Neural crest cell (in vitro differentiated cells): ENCODE measurements around the gene HGFAC. TPM values are rescaled to one million over a fixed set of nuclear protein-coding genes. Genes with fewer than 3 reads are reported as not detected.

Experiments
- DNase-seq: peaks from one replicate; pipeline ENCODE4 v3.0.0; 2021; ENCODE audit warnings: low read depth, mixed read lengths, low spot score
- H3K27ac Mint-ChIP-seq: one replicate; pipeline ENCODE4 v1.8.0; 2021; ENCODE audit warnings: mild to moderate bottlenecking, mixed read lengths; ENCODE audit not compliant: unreplicated experiment
- H3K27me3 Mint-ChIP-seq: 2 replicates; pipeline ENCODE4 v1.8.0; 2021; ENCODE audit warnings: low read depth, mild to moderate bottlenecking, mixed read lengths
- H3K36me3 Mint-ChIP-seq: 2 replicates; pipeline ENCODE4 v1.8.0; 2021; ENCODE audit warnings: low read depth, mild to moderate bottlenecking, mixed read lengths
- H3K4me1 Mint-ChIP-seq: 2 replicates; pipeline ENCODE4 v1.8.0; 2021; ENCODE audit warnings: mixed read lengths
- H3K4me3 Mint-ChIP-seq: one replicate; pipeline ENCODE4 v1.8.0; 2021; ENCODE audit warnings: mild to moderate bottlenecking, mixed read lengths
- H3K9me3 Mint-ChIP-seq: 2 replicates; pipeline ENCODE4 v1.8.0; 2021; ENCODE audit warnings: mixed read lengths
- total RNA-seq: library from RNA; stranded (reverse); gene quantifications from 2 replicates; pipeline ENCODE4 v1.2.1, GENCODE V29; 2021
- TF ChIP-seq, protein P1 (sequence below): fragments of 200-600 bp; sonication (generic); conservative IDR thresholded peaks from 2 replicates; pipeline ENCODE4 v1.5.0; 2021; ENCODE audit warnings: antibody characterized with exemption, mild to moderate bottlenecking

HGFAC gene
- total RNA-seq, 1 donor from 2014 or later = 1.6 TPM

GRCh38 chr4:3399277-3400194 is 42.2 kb upstream of the HGFAC start:
- H3K27me3 Mint-ChIP-seq = no peaks in the 10 kb centered on the region
- TF ChIP-seq, protein P1, sequence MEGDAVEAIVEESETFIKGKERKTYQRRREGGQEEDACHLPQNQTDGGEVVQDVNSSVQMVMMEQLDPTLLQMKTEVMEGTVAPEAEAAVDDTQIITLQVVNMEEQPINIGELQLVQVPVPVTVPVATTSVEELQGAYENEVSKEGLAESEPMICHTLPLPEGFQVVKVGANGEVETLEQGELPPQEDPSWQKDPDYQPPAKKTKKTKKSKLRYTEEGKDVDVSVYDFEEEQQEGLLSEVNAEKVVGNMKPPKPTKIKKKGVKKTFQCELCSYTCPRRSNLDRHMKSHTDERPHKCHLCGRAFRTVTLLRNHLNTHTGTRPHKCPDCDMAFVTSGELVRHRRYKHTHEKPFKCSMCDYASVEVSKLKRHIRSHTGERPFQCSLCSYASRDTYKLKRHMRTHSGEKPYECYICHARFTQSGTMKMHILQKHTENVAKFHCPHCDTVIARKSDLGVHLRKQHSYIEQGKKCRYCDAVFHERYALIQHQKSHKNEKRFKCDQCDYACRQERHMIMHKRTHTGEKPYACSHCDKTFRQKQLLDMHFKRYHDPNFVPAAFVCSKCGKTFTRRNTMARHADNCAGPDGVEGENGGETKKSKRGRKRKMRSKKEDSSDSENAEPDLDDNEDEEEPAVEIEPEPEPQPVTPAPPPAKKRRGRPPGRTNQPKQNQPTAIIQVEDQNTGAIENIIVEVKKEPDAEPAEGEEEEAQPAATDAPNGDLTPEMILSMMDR = no peak
- H3K4me1 Mint-ChIP-seq = peaks cover 7% of the 10 kb centered on the region
- H3K4me3 Mint-ChIP-seq = no peak overlapping the region
- no peak overlapping the region for H3K27ac Mint-ChIP-seq
- peaks cover 13% of the 10 kb centered on the region for H3K9me3 Mint-ChIP-seq
- no peak for DNase-seq
- peaks cover 27% of the 10 kb centered on the region for H3K36me3 Mint-ChIP-seq

- TF ChIP-seq, protein P1 = no peak
- DNase-seq = no peak
- peaks cover 11% of the 10 kb centered on the region for H3K4me1 Mint-ChIP-seq
- H3K27ac Mint-ChIP-seq = no peak overlapping the region
- H3K4me3 Mint-ChIP-seq = no peak overlapping the region
- H3K27me3 Mint-ChIP-seq = no peaks in the 10 kb centered on the region
- peaks cover 27% of the 10 kb centered on the region for H3K36me3 Mint-ChIP-seq
- H3K9me3 Mint-ChIP-seq = peaks cover 5% of the 10 kb centered on the region
Observed at GRCh38 chr4:3401436-3402171, 40.2 kb upstream of the HGFAC start.

- no peaks in the 10 kb centered on the region for H3K27me3 Mint-ChIP-seq
- H3K9me3 Mint-ChIP-seq = peaks cover 4% of the 10 kb centered on the region
- H3K4me3 Mint-ChIP-seq = no peak overlapping the region
- no peak overlapping the region for H3K27ac Mint-ChIP-seq
- TF ChIP-seq, protein P1 = no peak
- DNase-seq = no peak
- H3K4me1 Mint-ChIP-seq = peaks cover 19% of the 10 kb centered on the region
- H3K36me3 Mint-ChIP-seq = peaks cover 20% of the 10 kb centered on the region
Observed at GRCh38 chr4:3402491-3403347, 39.0 kb upstream of the HGFAC start.

DNA sequence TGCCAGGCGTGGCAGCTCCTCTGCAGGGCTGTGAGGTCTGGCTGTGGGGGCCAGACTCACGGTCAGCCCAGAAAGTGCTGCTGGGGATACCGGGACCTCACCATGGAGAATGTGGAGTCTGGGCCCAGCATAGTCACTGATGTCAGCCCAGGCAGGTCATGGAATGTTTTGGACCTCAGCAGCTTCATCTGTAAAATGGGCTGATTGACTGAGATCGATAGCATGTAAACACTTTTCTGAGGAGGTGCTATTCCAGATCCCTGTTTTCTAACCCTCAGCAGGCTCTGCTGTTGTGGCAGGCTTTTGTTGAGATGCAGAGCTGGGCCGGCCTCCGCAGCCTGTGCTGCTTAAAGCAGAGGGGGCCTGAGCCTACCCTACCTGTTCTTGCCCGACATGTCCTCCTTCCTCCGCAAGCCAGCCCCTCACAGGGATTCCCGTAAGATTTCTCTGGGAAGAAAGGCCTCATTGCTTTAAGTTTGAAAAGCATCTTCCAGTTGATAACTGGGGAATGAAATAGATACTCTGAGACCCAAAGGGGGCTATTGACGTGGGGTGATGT is 38.3 kb upstream of the HGFAC start:
- no peak for DNase-seq
- H3K9me3 Mint-ChIP-seq = peaks cover 4% of the 10 kb centered on the region
- no peaks in the 10 kb centered on the region for H3K27me3 Mint-ChIP-seq
- no peak overlapping the region for H3K4me3 Mint-ChIP-seq
- H3K27ac Mint-ChIP-seq = no peak overlapping the region
- H3K4me1 Mint-ChIP-seq = peaks cover 24% of the 10 kb centered on the region
- H3K36me3 Mint-ChIP-seq = peaks cover 20% of the 10 kb centered on the region
- TF ChIP-seq, protein P1 = no peak

DNA sequence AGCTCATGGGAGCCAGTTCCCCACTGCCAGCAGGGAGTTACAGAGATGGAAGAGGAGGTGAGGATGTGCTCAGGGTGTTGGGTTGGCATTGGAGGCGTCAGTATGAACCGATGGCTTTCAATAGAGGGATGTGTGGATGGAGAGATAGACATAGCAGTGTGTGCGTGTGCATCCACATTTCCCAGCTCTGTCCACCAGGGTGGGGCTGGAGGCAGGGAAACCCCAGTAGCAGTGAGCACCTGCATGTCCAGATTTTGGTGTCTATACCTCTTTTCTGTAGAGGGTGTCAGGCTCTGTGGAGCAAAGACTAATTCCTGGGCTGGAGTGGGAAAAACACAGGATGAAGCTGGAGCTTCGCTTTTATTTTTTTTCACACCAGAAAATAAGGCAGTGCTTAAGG is 37.2 kb upstream of the HGFAC start:
- H3K4me3 Mint-ChIP-seq = no peak overlapping the region
- no peaks in the 10 kb centered on the region for H3K27me3 Mint-ChIP-seq
- H3K9me3 Mint-ChIP-seq = peaks cover 4% of the 10 kb centered on the region
- DNase-seq = no peak
- H3K27ac Mint-ChIP-seq = peak overlapping the region; percentile 35
- TF ChIP-seq, protein P1 = no peak
- H3K36me3 Mint-ChIP-seq = peaks cover 20% of the 10 kb centered on the region
- H3K4me1 Mint-ChIP-seq = peaks cover 31% of the 10 kb centered on the region
